ENCODE measurements around the gene CPLANE2. TPM values are rescaled to one million over a fixed set of nuclear protein-coding genes. Genes with fewer than 3 reads are reported as not detected.

The CPLANE2 gene
- total RNA-seq, 1 donor from 2014 or later = 12.3 TPM

GRCh38 chr1:16207318-16208269 is 29.4 kb downstream of the CPLANE2 start:
- H3K27me3 Mint-ChIP-seq (ENCODE audit: low read depth) = no peaks in the 10 kb centered on the region
- TF ChIP-seq CTCF (IDR thresholded peaks at IDR 0.05) = no peak
- no peak for DNase-seq (ENCODE audit: low spot score)
- H3K36me3 Mint-ChIP-seq (ENCODE audit: low read depth) = peaks cover 4% of the 10 kb centered on the region
- peak overlapping the region; percentile 77 for H3K4me3 Mint-ChIP-seq (ENCODE audit: unreplicated experiment)
- no peaks in the 10 kb centered on the region for H3K9me3 Mint-ChIP-seq (ENCODE audit: low read depth)
- peaks cover 12% of the 10 kb centered on the region for H3K4me1 Mint-ChIP-seq (ENCODE audit: low read depth)
- peak overlapping the region; percentile 97 for H3K27ac Mint-ChIP-seq (ENCODE audit: unreplicated experiment)

- Mint-ChIP-seq H3K4me1 (ENCODE audit: low read depth) (peaks cover 12% of the 10 kb centered on the region), H3K36me3 (ENCODE audit: low read depth) (peaks cover 4% of the 10 kb centered on the region), H3K9me3 (ENCODE audit: low read depth) (no peaks in the 10 kb centered on the region), H3K27ac (ENCODE audit: unreplicated experiment) (peak overlapping the region; percentile 97), H3K4me3 (ENCODE audit: unreplicated experiment) (peak overlapping the region; percentile 77), H3K27me3 (ENCODE audit: low read depth) (no peaks in the 10 kb centered on the region)
- DNase-seq (ENCODE audit: low spot score) = peak; percentile 99
- no peak for TF ChIP-seq CTCF (IDR thresholded peaks at IDR 0.05)
These were observed 30.3 kb downstream of the CPLANE2 start for GRCh38 chr1:16206547-16207317.

GRCh38 chr1:16205891-16206546 is 31.0 kb downstream of the CPLANE2 start:
- peak overlapping the region; percentile 77 for H3K4me3 Mint-ChIP-seq (ENCODE audit: unreplicated experiment)
- H3K27ac Mint-ChIP-seq (ENCODE audit: unreplicated experiment) = peak overlapping the region; percentile 61

DNA sequence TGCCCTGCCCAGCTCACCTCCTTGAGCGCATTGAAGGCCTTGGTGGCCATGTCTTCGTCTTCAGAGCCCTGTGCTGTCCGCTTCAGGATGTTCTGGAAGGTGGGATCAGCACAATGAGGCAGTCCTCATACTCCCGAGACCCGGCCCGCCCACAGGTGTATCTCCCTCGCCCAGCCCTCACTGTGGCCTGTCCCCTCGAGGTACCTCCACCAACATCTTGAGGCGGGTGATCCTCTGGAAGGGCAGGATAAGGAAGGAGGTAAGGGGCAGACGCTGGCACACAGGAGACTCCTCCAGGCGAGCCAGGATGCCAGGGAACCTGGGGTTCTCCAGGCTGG is 31.7 kb downstream of the CPLANE2 start:
- Mint-ChIP-seq H3K27me3 (ENCODE audit: low read depth) (no peaks in the 10 kb centered on the region), H3K36me3 (ENCODE audit: low read depth) (peaks cover 4% of the 10 kb centered on the region), H3K4me1 (ENCODE audit: low read depth) (peaks cover 10% of the 10 kb centered on the region), H3K9me3 (ENCODE audit: low read depth) (no peaks in the 10 kb centered on the region), H3K27ac (ENCODE audit: unreplicated experiment) (no peak overlapping the region), H3K4me3 (ENCODE audit: unreplicated experiment) (no peak overlapping the region)
- no peak for TF ChIP-seq CTCF (IDR thresholded peaks at IDR 0.05)
- DNase-seq (ENCODE audit: low spot score) = no peak

More at GRCh38 chr1:16205891-16206546, 31.0 kb downstream of the CPLANE2 start:
- no peak for DNase-seq (ENCODE audit: low spot score)
- no peaks in the 10 kb centered on the region for H3K9me3 Mint-ChIP-seq (ENCODE audit: low read depth)
- peaks cover 4% of the 10 kb centered on the region for H3K36me3 Mint-ChIP-seq (ENCODE audit: low read depth)
- peaks cover 12% of the 10 kb centered on the region for H3K4me1 Mint-ChIP-seq (ENCODE audit: low read depth)
- no peak for TF ChIP-seq CTCF (IDR thresholded peaks at IDR 0.05)
- H3K27me3 Mint-ChIP-seq (ENCODE audit: low read depth) = no peaks in the 10 kb centered on the region

Data from chondrocyte (in vitro differentiated cells).